Neural crest cell (in vitro differentiated cells): ENCODE measurements around the gene URI1. TPM values are rescaled to one million over a fixed set of nuclear protein-coding genes. Genes with fewer than 3 reads are reported as not detected.
A peak's percentile ranks its signal among the peaks of the same experiment; 100 is the strongest.

Experiments used
- DNase-seq: peaks from one replicate; pipeline ENCODE4 v3.0.0; 2021; ENCODE audit warnings: low read depth, mixed read lengths, low spot score
- H3K27ac Mint-ChIP-seq: one replicate; pipeline ENCODE4 v1.8.0; 2021; ENCODE audit warnings: mild to moderate bottlenecking, mixed read lengths; ENCODE audit not compliant: unreplicated experiment
- H3K27me3 Mint-ChIP-seq: 2 replicates; pipeline ENCODE4 v1.8.0; 2021; ENCODE audit warnings: low read depth, mild to moderate bottlenecking, mixed read lengths
- H3K36me3 Mint-ChIP-seq: 2 replicates; pipeline ENCODE4 v1.8.0; 2021; ENCODE audit warnings: low read depth, mild to moderate bottlenecking, mixed read lengths
- H3K4me1 Mint-ChIP-seq: 2 replicates; pipeline ENCODE4 v1.8.0; 2021; ENCODE audit warnings: mixed read lengths
- H3K4me3 Mint-ChIP-seq: one replicate; pipeline ENCODE4 v1.8.0; 2021; ENCODE audit warnings: mild to moderate bottlenecking, mixed read lengths
- H3K9me3 Mint-ChIP-seq: 2 replicates; pipeline ENCODE4 v1.8.0; 2021; ENCODE audit warnings: mixed read lengths
- CTCF ChIP-seq: fragments of 200-600 bp; sonication (generic); conservative IDR thresholded peaks from 2 replicates; pipeline ENCODE4 v1.5.0; 2021; ENCODE audit warnings: antibody characterized with exemption, mild to moderate bottlenecking
- total RNA-seq: library from RNA; stranded (reverse); gene quantifications from 2 replicates; pipeline ENCODE4 v1.2.1, GENCODE V29; 2021

The URI1 gene
- total RNA-seq, 1 donor from 2014 or later: 58.6 TPM

GRCh38 chr19:30060531-30061222, 118.6 kb downstream of the URI1 start:
- no peak for DNase-seq
- H3K36me3 Mint-ChIP-seq: peaks cover 5% of the 10 kb centered on the region

GRCh38 chr19:30061223-30062064, 119.4 kb downstream of the URI1 start:
- peaks cover 8% of the 10 kb centered on the region for H3K9me3 Mint-ChIP-seq
- H3K27ac Mint-ChIP-seq: peak overlapping the region; percentile 83
- DNase-seq: no peak
- no peak for TF ChIP-seq CTCF
- H3K27me3 Mint-ChIP-seq: no peaks in the 10 kb centered on the region
- H3K4me1 Mint-ChIP-seq: peaks cover 13% of the 10 kb centered on the region
- H3K4me3 Mint-ChIP-seq: no peak overlapping the region
- H3K36me3 Mint-ChIP-seq: peaks cover 5% of the 10 kb centered on the region

More at GRCh38 chr19:30060531-30061222, 118.6 kb downstream of the URI1 start:
- H3K27me3 Mint-ChIP-seq: no peaks in the 10 kb centered on the region
- no peak overlapping the region for H3K4me3 Mint-ChIP-seq
- peaks cover 11% of the 10 kb centered on the region for H3K9me3 Mint-ChIP-seq
- H3K4me1 Mint-ChIP-seq: peaks cover 13% of the 10 kb centered on the region
- no peak overlapping the region for H3K27ac Mint-ChIP-seq
- TF ChIP-seq CTCF: no peak

- DNase-seq: no peak
- H3K27me3 Mint-ChIP-seq: no peaks in the 10 kb centered on the region
- no peak for TF ChIP-seq CTCF
These were observed 120.2 kb downstream of the URI1 start for GRCh38 chr19:30062065-30062906.

GRCh38 chr19:30062907-30063649, 121.0 kb downstream of the URI1 start:
- DNase-seq: no peak
- no peak for TF ChIP-seq CTCF
- peaks cover 6% of the 10 kb centered on the region for H3K9me3 Mint-ChIP-seq
- no peaks in the 10 kb centered on the region for H3K36me3 Mint-ChIP-seq
- H3K4me1 Mint-ChIP-seq: peaks cover 13% of the 10 kb centered on the region
- no peaks in the 10 kb centered on the region for H3K27me3 Mint-ChIP-seq
- H3K4me3 Mint-ChIP-seq: no peak overlapping the region
- H3K27ac Mint-ChIP-seq: no peak overlapping the region

More at GRCh38 chr19:30062065-30062906, 120.2 kb downstream of the URI1 start:
- peaks cover 8% of the 10 kb centered on the region for H3K9me3 Mint-ChIP-seq
- peaks cover 4% of the 10 kb centered on the region for H3K36me3 Mint-ChIP-seq
- no peak overlapping the region for H3K4me3 Mint-ChIP-seq
- H3K4me1 Mint-ChIP-seq: peaks cover 13% of the 10 kb centered on the region
- peak overlapping the region; percentile 83 for H3K27ac Mint-ChIP-seq
